ENCODE data around the gene HDLBP.

HDLBP gene

DNA sequence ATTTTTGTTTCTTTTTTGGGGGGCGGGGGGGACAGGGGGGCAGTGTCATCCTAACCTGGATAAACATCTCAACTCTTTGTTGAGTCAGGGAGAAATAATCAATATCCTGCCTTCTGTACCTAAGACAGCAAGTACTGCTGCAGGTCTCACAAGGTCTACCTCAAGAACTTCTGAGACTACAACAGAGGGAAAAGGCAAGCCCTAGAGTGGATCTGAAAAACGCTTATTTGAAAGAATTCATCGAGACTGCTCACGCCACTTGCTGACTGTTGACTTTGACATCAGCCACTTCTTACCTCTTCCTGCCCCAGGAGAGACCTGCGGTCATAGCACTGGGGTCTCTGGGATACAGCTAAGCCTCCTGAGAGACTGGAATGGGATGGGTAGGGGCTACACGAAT, 8.4 kb downstream of the HDLBP start:
- DNase-seq (ENCODE audit: low read depth), result no peak
- TF ChIP-seq, protein P1, sequence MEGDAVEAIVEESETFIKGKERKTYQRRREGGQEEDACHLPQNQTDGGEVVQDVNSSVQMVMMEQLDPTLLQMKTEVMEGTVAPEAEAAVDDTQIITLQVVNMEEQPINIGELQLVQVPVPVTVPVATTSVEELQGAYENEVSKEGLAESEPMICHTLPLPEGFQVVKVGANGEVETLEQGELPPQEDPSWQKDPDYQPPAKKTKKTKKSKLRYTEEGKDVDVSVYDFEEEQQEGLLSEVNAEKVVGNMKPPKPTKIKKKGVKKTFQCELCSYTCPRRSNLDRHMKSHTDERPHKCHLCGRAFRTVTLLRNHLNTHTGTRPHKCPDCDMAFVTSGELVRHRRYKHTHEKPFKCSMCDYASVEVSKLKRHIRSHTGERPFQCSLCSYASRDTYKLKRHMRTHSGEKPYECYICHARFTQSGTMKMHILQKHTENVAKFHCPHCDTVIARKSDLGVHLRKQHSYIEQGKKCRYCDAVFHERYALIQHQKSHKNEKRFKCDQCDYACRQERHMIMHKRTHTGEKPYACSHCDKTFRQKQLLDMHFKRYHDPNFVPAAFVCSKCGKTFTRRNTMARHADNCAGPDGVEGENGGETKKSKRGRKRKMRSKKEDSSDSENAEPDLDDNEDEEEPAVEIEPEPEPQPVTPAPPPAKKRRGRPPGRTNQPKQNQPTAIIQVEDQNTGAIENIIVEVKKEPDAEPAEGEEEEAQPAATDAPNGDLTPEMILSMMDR (IDR thresholded peaks at IDR 0.05; ENCODE audit: low read length, missing control alignments), result no peak
- no peak overlapping the region for H3K4me3 ChIP-seq (replicated peaks; ENCODE audit: low read depth, low read length)

DNA sequence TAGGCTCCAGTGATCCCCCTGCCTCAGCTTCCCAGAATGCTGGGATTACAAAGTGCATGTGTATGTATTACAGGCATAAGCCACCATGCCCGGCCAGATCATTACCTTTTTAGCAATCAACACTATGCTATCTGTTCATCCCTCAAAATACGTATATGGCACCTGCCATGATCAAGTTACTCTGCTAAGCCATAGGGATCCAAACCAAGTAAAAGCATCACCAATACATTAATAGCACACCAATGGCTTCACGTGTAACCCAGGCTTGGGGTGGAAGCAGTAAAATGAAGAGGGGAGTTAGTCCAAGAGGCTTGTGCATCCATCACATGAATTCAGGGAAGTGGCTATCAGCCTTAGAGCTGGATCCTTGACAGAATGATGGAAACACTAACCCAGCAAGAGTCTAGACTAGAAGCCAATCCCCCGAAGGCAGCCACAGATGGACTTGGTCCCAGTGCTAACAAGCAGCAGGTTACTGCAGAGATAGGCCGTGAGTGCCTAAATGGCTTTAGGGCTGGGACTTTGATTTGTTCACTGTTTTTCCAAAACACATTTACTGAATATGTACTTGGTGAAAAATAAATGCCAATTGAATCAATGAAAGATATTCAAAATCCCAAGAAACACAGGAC, 11.3 kb downstream of the HDLBP start:
- TF ChIP-seq, protein P1 (IDR thresholded peaks at IDR 0.05; ENCODE audit: low read length, missing control alignments), result no peak
- DNase-seq (ENCODE audit: low read depth), result no peak
- no peak overlapping the region for H3K4me3 ChIP-seq (replicated peaks; ENCODE audit: low read depth, low read length)

- no peak for DNase-seq (ENCODE audit: low read depth)
- no peak overlapping the region for H3K4me3 ChIP-seq (replicated peaks; ENCODE audit: low read depth, low read length)
- TF ChIP-seq, protein P1 (IDR thresholded peaks at IDR 0.05; ENCODE audit: low read length, missing control alignments), result no peak
Measured at GRCh38 chr2:241302759-241303651, 12.5 kb downstream of the HDLBP start.

GRCh38 chr2:241302083-241302482, 13.4 kb downstream of the HDLBP start:
- DNase-seq (ENCODE audit: low read depth), result no peak
- TF ChIP-seq, protein P1 (IDR thresholded peaks at IDR 0.05; ENCODE audit: low read length, missing control alignments), result no peak
- no peak overlapping the region for H3K4me3 ChIP-seq (replicated peaks; ENCODE audit: low read depth, low read length)

DNA sequence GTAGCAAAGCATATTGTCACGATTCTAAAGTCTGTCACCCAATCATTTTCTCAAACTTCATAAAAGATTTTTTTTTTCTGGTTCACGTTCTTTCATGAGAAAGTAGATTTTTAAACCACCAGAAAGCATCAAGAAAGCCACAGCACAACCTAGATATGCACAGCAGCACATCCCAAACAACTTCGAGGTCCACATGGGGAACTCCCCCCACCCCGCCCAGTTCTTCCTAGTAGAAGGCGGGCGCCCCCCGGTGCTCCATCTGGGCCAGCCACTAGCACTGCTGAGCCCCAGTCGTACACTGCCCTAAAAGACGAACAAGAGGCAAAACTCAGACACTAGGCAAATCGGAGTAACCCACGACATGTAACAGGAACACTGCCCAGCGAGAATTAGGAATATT, 15.5 kb downstream of the HDLBP start:
- TF ChIP-seq, protein P1 (IDR thresholded peaks at IDR 0.05; ENCODE audit: low read length, missing control alignments), result no peak
- H3K4me3 ChIP-seq (replicated peaks; ENCODE audit: low read depth, low read length), result no peak overlapping the region
- DNase-seq (ENCODE audit: low read depth), result no peak

- H3K4me3 ChIP-seq (replicated peaks; ENCODE audit: low read depth, low read length), result no peak overlapping the region
- TF ChIP-seq, protein P1 (IDR thresholded peaks at IDR 0.05; ENCODE audit: low read length, missing control alignments), result no peak
- no peak for DNase-seq (ENCODE audit: low read depth)
Measured at GRCh38 chr2:241298673-241299072, 16.8 kb downstream of the HDLBP start.

Measured in fibroblast of pulmonary artery (primary cell).